ENCODE results near the gene CASP8AP2.
"Not testable (repeated sequence)": the region's sequence is repeated elsewhere in the genome, so short reads cannot be mapped to it uniquely, and the experiment has no call there.

Gene CASP8AP2

GRCh38 chr6:89829472-89830169, at the start of gene CASP8AP2:
TSS of gene CASP8AP2 (plus strand) at chr6:89829880.
- DNase-seq: peak; percentile 98 to 99

GRCh38 chr6:89781070-89782034, 48.3 kb upstream of the CASP8AP2 start:
- DNase-seq: no peak

- no peak for DNase-seq
Measured at GRCh38 chr6:89782222-89782621, 47.5 kb upstream of the CASP8AP2 start.

GRCh38 chr6:89783293-89783692, 46.4 kb upstream of the CASP8AP2 start:
- DNase-seq: not testable (repeated sequence)

GRCh38 chr6:89784838-89785237, 44.8 kb upstream of the CASP8AP2 start:
- no peak for DNase-seq

GRCh38 chr6:89786970-89787369, 42.7 kb upstream of the CASP8AP2 start:
- no peak for DNase-seq

GRCh38 chr6:89787660-89788328, 41.9 kb upstream of the CASP8AP2 start:
- DNase-seq: no peak

GRCh38 chr6:89789980-89790379, 39.7 kb upstream of the CASP8AP2 start:
- no peak for DNase-seq

GRCh38 chr6:89790403-89790802, 39.3 kb upstream of the CASP8AP2 start:
- DNase-seq: no peak

GRCh38 chr6:89792881-89793280, 36.8 kb upstream of the CASP8AP2 start:
- DNase-seq: peak; percentile 25 to 33

- no peak for DNase-seq
Measured at GRCh38 chr6:89793586-89793985, 36.1 kb upstream of the CASP8AP2 start.

- DNase-seq: no peak
Measured at GRCh38 chr6:89794324-89794723, 35.4 kb upstream of the CASP8AP2 start.

GRCh38 chr6:89797317-89797716, 32.4 kb upstream of the CASP8AP2 start:
- DNase-seq: no peak

- DNase-seq: no peak
Measured at GRCh38 chr6:89799096-89799495, 30.6 kb upstream of the CASP8AP2 start.

GRCh38 chr6:89799756-89800155, 29.9 kb upstream of the CASP8AP2 start:
- no peak for DNase-seq

GRCh38 chr6:89803271-89803670, 26.4 kb upstream of the CASP8AP2 start:
- no peak for DNase-seq

- no peak for DNase-seq
Measured at GRCh38 chr6:89805814-89806371, 23.8 kb upstream of the CASP8AP2 start.

- DNase-seq: no peak
Measured at GRCh38 chr6:89807581-89807980, 22.1 kb upstream of the CASP8AP2 start.

GRCh38 chr6:89813422-89813821, 16.3 kb upstream of the CASP8AP2 start:
- not testable (repeated sequence) for DNase-seq

GRCh38 chr6:89817481-89817880, 12.2 kb upstream of the CASP8AP2 start:
- DNase-seq: no peak

- no peak for DNase-seq
Measured at GRCh38 chr6:89818977-89819335, 10.7 kb upstream of the CASP8AP2 start.

GRCh38 chr6:89819336-89820130, 10.1 kb upstream of the CASP8AP2 start, which contains the start of gene MDN1:
TSS of gene MDN1 (minus strand) at chr6:89819794. CDS start at chr6:89819607, 187 bp downstream.
- peak; percentile 94 to 95 for DNase-seq

Measured in SHP77 (cell line).